Neutrophil (primary cell): ENCODE results near the gene WDR82.
"Not testable (repeated sequence)": the region's sequence is repeated elsewhere in the genome, so short reads cannot be mapped to it uniquely, and the experiment has no call there.

Experiments
- H3K27ac ChIP-seq: fragments of 200-600 bp; sonication (generic); 2 replicates; pipeline ENCODE4 v1.5.1; 2016; ENCODE audit warnings: mild to moderate bottlenecking, moderate library complexity
- H3K27me3 ChIP-seq: fragments of 200-600 bp; sonication (generic); 2 replicates; pipeline ENCODE4 v1.6.0; 2016; ENCODE audit warnings: mild to moderate bottlenecking
- H3K36me3 ChIP-seq: fragments of 200-600 bp; sonication (generic); 2 replicates; pipeline ENCODE4 v1.5.1; 2017
- H3K4me1 ChIP-seq, 2 experiments: fragments of 200-600 bp in 1 of 2; sonication (generic) in 1 of 2; 1 replicate in 1 of 2; 2 replicates in 1 of 2; pipeline versions ENCODE4 v1.5.1 to v1.6.1; 2013 to 2016; ENCODE audit warnings: low read depth in 1 of 2, low read length in 1 of 2, mild to moderate bottlenecking in 1 of 2, moderate library complexity in 1 of 2; ENCODE audit not compliant: control insufficient read depth in 1 of 2, insufficient read depth in 1 of 2
- H3K4me3 ChIP-seq, 2 experiments: fragments of 200-600 bp in 1 of 2; sonication (generic) in 1 of 2; 1 replicate in 1 of 2; 2 replicates in 1 of 2; pipeline ENCODE4 v1.5.1; 2013 to 2016; ENCODE audit warnings: low read depth in 1 of 2, low read length in 1 of 2, mild to moderate bottlenecking in 1 of 2, moderate library complexity in 1 of 2
- H3K9me3 ChIP-seq: fragments of 200-600 bp; sonication (generic); 2 replicates; pipeline ENCODE4 v1.5.1; 2016
- CTCF ChIP-seq: fragments of 200-600 bp; sonication (generic); IDR thresholded peaks from 2 replicates; pipeline ENCODE4 v1.5.1; 2016; ENCODE audit warnings: antibody characterized with exemption

Gene WDR82

GRCh38 chr3:52272831-52273230 lies 5.6 kb downstream of the WDR82 start:
- Histone ChIP-seq H3K36me3 (peaks cover 25% of the 10 kb centered on the region), H3K27ac (peak overlapping the region; percentile 98), H3K27me3 (no peaks in the 10 kb centered on the region), H3K4me1 (peaks cover 58 to 72% of the 10 kb centered on the region in 2 experiments), H3K9me3 (no peaks in the 10 kb centered on the region), H3K4me3 (no peak overlapping the region)
- TF ChIP-seq CTCF = no peak

DNA sequence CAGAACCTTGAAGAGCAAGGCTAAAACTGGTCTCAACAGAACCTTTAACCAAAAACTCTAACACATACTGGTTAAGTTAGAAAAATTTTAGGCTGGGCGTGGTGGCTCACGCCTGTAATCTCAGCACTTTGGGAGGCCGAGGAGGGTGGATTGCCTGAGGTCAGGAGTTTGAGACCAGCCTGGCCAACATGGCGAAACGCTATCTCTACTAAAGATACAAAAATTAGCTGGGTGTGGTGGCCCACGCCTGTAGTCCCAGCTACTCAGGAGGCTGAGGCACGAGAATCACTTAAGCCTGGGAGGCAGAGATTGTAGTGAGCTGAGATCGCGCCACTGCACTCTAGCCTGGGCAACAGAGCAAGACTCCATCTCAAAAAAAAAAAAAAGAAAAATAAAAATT lies 6.3 kb downstream of the WDR82 start:
- H3K9me3 ChIP-seq, H3K27me3 ChIP-seq, H3K4me3 ChIP-seq: not testable (repeated sequence)
- peaks cover 52 to 67% of the 10 kb centered on the region in 2 experiments for H3K4me1 ChIP-seq
- H3K36me3 ChIP-seq = peaks cover 30% of the 10 kb centered on the region
- H3K27ac ChIP-seq = peak overlapping the region; percentile 98

DNA sequence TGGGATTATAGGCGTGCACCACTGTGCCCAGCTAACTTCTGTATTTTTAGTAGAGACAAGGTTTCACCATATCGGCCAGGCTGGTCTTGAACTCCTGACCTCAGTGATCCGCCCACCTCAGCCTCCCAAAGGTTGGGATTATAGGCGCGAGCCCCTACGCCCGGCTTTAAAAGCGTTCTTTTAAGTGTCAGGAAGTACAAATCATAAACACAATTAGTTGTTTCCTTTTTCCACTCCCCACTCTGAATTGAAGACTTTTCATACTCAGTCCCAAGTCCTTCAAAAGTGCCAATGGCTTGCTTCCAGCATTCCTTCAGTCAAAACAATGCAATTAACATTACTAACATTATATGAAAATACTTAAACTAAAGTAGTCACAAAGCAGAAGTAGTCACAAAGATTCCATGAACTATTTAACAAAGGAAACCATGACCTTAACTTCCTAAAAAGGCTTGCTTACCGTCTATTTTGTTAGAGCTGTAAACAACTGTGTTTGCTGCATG lies 8.1 kb downstream of the WDR82 start:
- H3K36me3 ChIP-seq = peaks cover 48% of the 10 kb centered on the region
- H3K9me3 ChIP-seq = no peaks in the 10 kb centered on the region
- TF ChIP-seq CTCF = no peak
- no peaks in the 10 kb centered on the region for H3K27me3 ChIP-seq
- H3K27ac ChIP-seq = peak overlapping the region; percentile 98
- peak overlapping the region; percentile 9 to 49 for H3K4me3 ChIP-seq
- H3K4me1 ChIP-seq = peaks cover 35 to 49% of the 10 kb centered on the region in 2 experiments

GRCh38 chr3:52269776-52270175 lies 8.7 kb downstream of the WDR82 start:
- no peaks in the 10 kb centered on the region for H3K27me3 ChIP-seq
- no peaks in the 10 kb centered on the region for H3K9me3 ChIP-seq
- no peak for TF ChIP-seq CTCF
- peaks cover 49% of the 10 kb centered on the region for H3K36me3 ChIP-seq
- H3K4me3 ChIP-seq = peak overlapping the region; percentile 9 to 49
- peaks cover 35 to 49% of the 10 kb centered on the region in 2 experiments for H3K4me1 ChIP-seq
- H3K27ac ChIP-seq = peak overlapping the region; percentile 98

DNA sequence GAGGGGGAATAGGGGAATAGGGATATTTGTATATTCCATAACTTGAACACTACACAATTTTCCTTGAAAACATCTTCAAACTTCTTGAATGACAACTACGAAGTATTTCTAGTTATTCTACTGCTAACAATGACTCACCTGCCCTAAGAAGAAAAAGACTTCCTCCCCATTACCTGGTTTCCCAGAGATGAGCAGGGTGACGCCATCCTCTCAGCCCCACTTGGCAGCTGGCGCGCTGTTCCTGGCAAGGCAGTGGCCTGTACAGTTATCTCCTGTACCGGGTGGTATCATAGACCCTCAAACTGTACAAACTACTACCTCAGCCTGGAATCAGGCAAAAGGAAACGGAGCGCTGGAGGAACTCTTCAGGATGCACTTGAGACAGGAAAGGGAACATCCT lies 10.4 kb downstream of the WDR82 start:
- Histone ChIP-seq H3K9me3 (no peaks in the 10 kb centered on the region), H3K27me3 (no peaks in the 10 kb centered on the region), H3K36me3 (peaks cover 62% of the 10 kb centered on the region), H3K27ac (peak overlapping the region; percentile 40), H3K4me1 (peaks cover 44 to 53% of the 10 kb centered on the region in 2 experiments), H3K4me3 (no peak overlapping the region)
- no peak for TF ChIP-seq CTCF

GRCh38 chr3:52265387-52265786 lies 13.1 kb downstream of the WDR82 start:
- Histone ChIP-seq H3K36me3 (peaks cover 81% of the 10 kb centered on the region), H3K27ac (no peak overlapping the region), H3K9me3 (no peaks in the 10 kb centered on the region), H3K4me3 (no peak overlapping the region), H3K4me1 (peaks cover 33 to 41% of the 10 kb centered on the region in 2 experiments), H3K27me3 (no peaks in the 10 kb centered on the region)
- no peak for TF ChIP-seq CTCF
